ENCODE results near the gene ZBBX. TPM values are rescaled to one million over a fixed set of nuclear protein-coding genes. Genes with fewer than 3 reads are reported as not detected.

Gene ZBBX
- total and polyA plus RNA-seq, 4 donors, result not detected

DNA sequence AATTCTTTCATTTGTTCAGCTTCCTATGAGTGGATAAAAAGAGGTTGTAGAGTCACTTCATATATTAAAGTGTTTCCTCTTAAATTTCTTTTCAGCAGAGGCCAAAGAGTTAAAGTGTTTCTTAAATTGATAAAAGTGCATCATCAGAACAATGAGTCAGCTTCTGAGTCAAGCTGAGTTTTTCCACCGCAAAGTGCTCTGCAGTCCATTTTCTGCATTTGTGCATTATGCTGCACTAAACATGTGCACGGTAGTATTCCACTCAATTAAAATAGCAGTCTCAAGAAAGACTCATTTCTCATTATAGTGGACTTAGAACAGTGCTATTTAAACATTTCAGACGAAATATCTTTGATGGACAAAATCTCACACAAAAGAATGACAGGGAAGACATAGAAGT, 152.0 kb downstream of the ZBBX start:
- Histone ChIP-seq H3K4me1 (ENCODE audit: control insufficient read depth in 4 of 4, insufficient read depth in 4 of 4, low read length in 3 of 4) (no peaks in the 10 kb centered on the region), H3K27ac (ENCODE audit: low read depth in 1 of 2, low read length in 2 of 2) (no peak overlapping the region), H3K9me3 (ENCODE audit: control insufficient read depth in 4 of 4, low read length in 3 of 4) (no peaks in the 10 kb centered on the region), H3K36me3 (ENCODE audit: control insufficient read depth in 4 of 4, insufficient read depth in 3 of 4, low read depth in 1 of 4, low read length in 3 of 4) (no peaks in the 10 kb centered on the region), H3K27me3 (ENCODE audit: control insufficient read depth in 4 of 4, insufficient read depth in 4 of 4, low read length in 3 of 4) (no peaks in the 10 kb centered on the region), H3K9ac (ENCODE audit: low read depth in 1 of 2, low read length in 2 of 2) (no peak overlapping the region), H3K4me3 (ENCODE audit: low read depth in 1 of 3, low read length in 3 of 3) (no peak overlapping the region)
- TF ChIP-seq HNF4G (IDR thresholded peaks at IDR 0.05) (no peak), SP1 (IDR thresholded peaks at IDR 0.05) (no peak), RXRA (IDR thresholded peaks at IDR 0.05) (no peak), NR2F2 (IDR thresholded peaks at IDR 0.05) (no peak), EGR1 (IDR thresholded peaks at IDR 0.05; ENCODE audit: low read depth in 2 of 2) (no peak), GABPA (IDR thresholded peaks at IDR 0.05 in 1 of 2, conservative IDR thresholded peaks at IDR 0.05 in 1 of 2) (no peak), HNF4A (conservative IDR thresholded peaks at IDR 0.05) (no peak), TAF1 (conservative IDR thresholded peaks at IDR 0.05) (no peak), RAD21 (IDR thresholded peaks at IDR 0.05) (no peak), FOXA1 (IDR thresholded peaks at IDR 0.05) (no peak), YY1 (IDR thresholded peaks at IDR 0.05) (no peak), FOXA2 (IDR thresholded peaks at IDR 0.05) (no peak), JUND (IDR thresholded peaks at IDR 0.05) (no peak)
- TF ChIP-seq, protein P1, sequence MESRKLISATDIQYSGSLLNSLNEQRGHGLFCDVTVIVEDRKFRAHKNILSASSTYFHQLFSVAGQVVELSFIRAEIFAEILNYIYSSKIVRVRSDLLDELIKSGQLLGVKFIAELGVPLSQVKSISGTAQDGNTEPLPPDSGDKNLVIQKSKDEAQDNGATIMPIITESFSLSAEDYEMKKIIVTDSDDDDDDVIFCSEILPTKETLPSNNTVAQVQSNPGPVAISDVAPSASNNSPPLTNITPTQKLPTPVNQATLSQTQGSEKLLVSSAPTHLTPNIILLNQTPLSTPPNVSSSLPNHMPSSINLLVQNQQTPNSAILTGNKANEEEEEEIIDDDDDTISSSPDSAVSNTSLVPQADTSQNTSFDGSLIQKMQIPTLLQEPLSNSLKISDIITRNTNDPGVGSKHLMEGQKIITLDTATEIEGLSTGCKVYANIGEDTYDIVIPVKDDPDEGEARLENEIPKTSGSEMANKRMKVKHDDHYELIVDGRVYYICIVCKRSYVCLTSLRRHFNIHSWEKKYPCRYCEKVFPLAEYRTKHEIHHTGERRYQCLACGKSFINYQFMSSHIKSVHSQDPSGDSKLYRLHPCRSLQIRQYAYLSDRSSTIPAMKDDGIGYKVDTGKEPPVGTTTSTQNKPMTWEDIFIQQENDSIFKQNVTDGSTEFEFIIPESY (IDR thresholded peaks at IDR 0.05), result no peak
- TF ChIP-seq, protein P2, sequence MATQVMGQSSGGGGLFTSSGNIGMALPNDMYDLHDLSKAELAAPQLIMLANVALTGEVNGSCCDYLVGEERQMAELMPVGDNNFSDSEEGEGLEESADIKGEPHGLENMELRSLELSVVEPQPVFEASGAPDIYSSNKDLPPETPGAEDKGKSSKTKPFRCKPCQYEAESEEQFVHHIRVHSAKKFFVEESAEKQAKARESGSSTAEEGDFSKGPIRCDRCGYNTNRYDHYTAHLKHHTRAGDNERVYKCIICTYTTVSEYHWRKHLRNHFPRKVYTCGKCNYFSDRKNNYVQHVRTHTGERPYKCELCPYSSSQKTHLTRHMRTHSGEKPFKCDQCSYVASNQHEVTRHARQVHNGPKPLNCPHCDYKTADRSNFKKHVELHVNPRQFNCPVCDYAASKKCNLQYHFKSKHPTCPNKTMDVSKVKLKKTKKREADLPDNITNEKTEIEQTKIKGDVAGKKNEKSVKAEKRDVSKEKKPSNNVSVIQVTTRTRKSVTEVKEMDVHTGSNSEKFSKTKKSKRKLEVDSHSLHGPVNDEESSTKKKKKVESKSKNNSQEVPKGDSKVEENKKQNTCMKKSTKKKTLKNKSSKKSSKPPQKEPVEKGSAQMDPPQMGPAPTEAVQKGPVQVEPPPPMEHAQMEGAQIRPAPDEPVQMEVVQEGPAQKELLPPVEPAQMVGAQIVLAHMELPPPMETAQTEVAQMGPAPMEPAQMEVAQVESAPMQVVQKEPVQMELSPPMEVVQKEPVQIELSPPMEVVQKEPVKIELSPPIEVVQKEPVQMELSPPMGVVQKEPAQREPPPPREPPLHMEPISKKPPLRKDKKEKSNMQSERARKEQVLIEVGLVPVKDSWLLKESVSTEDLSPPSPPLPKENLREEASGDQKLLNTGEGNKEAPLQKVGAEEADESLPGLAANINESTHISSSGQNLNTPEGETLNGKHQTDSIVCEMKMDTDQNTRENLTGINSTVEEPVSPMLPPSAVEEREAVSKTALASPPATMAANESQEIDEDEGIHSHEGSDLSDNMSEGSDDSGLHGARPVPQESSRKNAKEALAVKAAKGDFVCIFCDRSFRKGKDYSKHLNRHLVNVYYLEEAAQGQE (IDR thresholded peaks at IDR 0.05), result no peak
- TF ChIP-seq, protein P3, sequence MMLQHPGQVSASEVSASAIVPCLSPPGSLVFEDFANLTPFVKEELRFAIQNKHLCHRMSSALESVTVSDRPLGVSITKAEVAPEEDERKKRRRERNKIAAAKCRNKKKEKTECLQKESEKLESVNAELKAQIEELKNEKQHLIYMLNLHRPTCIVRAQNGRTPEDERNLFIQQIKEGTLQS (IDR thresholded peaks at IDR 0.05), result no peak
- TF ChIP-seq, protein P4, sequence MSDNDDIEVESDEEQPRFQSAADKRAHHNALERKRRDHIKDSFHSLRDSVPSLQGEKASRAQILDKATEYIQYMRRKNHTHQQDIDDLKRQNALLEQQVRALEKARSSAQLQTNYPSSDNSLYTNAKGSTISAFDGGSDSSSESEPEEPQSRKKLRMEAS (IDR thresholded peaks at IDR 0.05), result no peak
- TF ChIP-seq, protein P5, sequence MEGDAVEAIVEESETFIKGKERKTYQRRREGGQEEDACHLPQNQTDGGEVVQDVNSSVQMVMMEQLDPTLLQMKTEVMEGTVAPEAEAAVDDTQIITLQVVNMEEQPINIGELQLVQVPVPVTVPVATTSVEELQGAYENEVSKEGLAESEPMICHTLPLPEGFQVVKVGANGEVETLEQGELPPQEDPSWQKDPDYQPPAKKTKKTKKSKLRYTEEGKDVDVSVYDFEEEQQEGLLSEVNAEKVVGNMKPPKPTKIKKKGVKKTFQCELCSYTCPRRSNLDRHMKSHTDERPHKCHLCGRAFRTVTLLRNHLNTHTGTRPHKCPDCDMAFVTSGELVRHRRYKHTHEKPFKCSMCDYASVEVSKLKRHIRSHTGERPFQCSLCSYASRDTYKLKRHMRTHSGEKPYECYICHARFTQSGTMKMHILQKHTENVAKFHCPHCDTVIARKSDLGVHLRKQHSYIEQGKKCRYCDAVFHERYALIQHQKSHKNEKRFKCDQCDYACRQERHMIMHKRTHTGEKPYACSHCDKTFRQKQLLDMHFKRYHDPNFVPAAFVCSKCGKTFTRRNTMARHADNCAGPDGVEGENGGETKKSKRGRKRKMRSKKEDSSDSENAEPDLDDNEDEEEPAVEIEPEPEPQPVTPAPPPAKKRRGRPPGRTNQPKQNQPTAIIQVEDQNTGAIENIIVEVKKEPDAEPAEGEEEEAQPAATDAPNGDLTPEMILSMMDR (IDR thresholded peaks at IDR 0.05; ENCODE audit: low read depth, low read length, missing input control), result no peak
- WGBS, result 74% methylated on average over 3 of the region's 3 CpGs
- no peak for DNase-seq (ENCODE audit: low spot score)
